CD4-positive, CD25-positive, alpha-beta regulatory T cell (primary cell): Measurements from ENCODE around the gene FYN. TPM values are rescaled to one million over a fixed set of nuclear protein-coding genes. Genes with fewer than 3 reads are reported as not detected.
A peak's percentile ranks its signal among the peaks of the same experiment; 100 is the strongest.

Experiments used
- ATAC-seq, 2 donors: fragments of 150-1000 bp; cut with Tn5 transposase; one replicate each; pipeline ENCODE4 v1.10.0; 2021; ENCODE audit warnings: low read depth in 2 of 2, moderate number of reproducible peaks in 2 of 2, moderate library complexity in 1 of 2
- DNase-seq, 3 donors: peaks; one replicate each; pipeline versions ENCODE4 v3.0.0 to v3.0.0-alpha.2; 2012 to 2022; ENCODE audit warnings: mixed read lengths in 1 of 3
- H3K27ac ChIP-seq: one replicate; pipeline ENCODE4 v1.7.0; 2013; ENCODE audit warnings: mild to moderate bottlenecking, low read length; ENCODE audit not compliant: insufficient read depth, poor library complexity, severe bottlenecking
- H3K27me3 ChIP-seq: one replicate; pipeline ENCODE4 v1.7.0; 2013; ENCODE audit warnings: low read length; ENCODE audit not compliant: control insufficient read depth, insufficient read depth
- H3K36me3 ChIP-seq: one replicate; pipeline ENCODE4 v1.7.0; 2013; ENCODE audit warnings: mild to moderate bottlenecking, low read length, moderate library complexity; ENCODE audit not compliant: control insufficient read depth, insufficient read depth
- H3K4me1 ChIP-seq: 2 replicates; pipeline ENCODE4 v1.7.0; 2013; ENCODE audit warnings: mild to moderate bottlenecking, low read length; ENCODE audit not compliant: insufficient read depth, control insufficient read depth, poor library complexity, severe bottlenecking
- H3K4me3 ChIP-seq: one replicate; pipeline ENCODE4 v1.7.0; 2013; ENCODE audit warnings: low read depth, mild to moderate bottlenecking, low read length, moderate library complexity
- H3K9me3 ChIP-seq, 2 experiments: 1 replicate in 1 of 2; 2 replicates in 1 of 2; pipeline ENCODE4 v1.7.0; 2013; ENCODE audit warnings: low read length in 2 of 2, mild to moderate bottlenecking in 1 of 2, moderate library complexity in 1 of 2; ENCODE audit not compliant: control insufficient read depth in 2 of 2
- H3K27ac Mint-ChIP-seq, 3 donors: one replicate each; pipeline ENCODE4 v1.8.0; 2020 to 2022; ENCODE audit warnings: mild to moderate bottlenecking in 3 of 3, mixed read lengths in 3 of 3, moderate library complexity in 2 of 3
- H3K27me3 Mint-ChIP-seq: one replicate; pipeline ENCODE4 v1.8.0; 2022; ENCODE audit warnings: mild to moderate bottlenecking, mixed read lengths
- H3K36me3 Mint-ChIP-seq: one replicate; pipeline ENCODE4 v1.8.0; 2020; ENCODE audit warnings: mixed read lengths
- H3K4me1 Mint-ChIP-seq, 4 donors: one replicate each; pipeline ENCODE4 v1.8.0; 2020 to 2022; ENCODE audit warnings: mixed read lengths in 4 of 4, mild to moderate bottlenecking in 1 of 4
- H3K4me3 Mint-ChIP-seq, 4 donors: one replicate each; pipeline ENCODE4 v1.8.0; 2020 to 2022; ENCODE audit warnings: mild to moderate bottlenecking in 4 of 4, mixed read lengths in 4 of 4, moderate library complexity in 3 of 4
- H3K9me3 Mint-ChIP-seq, 7 donors: one replicate each; pipeline ENCODE4 v1.8.0; 2020 to 2022; ENCODE audit warnings: mixed read lengths in 7 of 7, mild to moderate bottlenecking in 3 of 7, moderate library complexity in 2 of 7
- polyA plus RNA-seq, 4 donors: library from polyadenylated mRNA; unstranded; fragments of 300-500 nt; fragmentation: Illumina TruSeq; gene quantifications; one replicate each; pipeline ENCODE4 v1.2.3, GENCODE V29; 2021
- total RNA-seq: library from RNA; stranded (reverse); gene quantifications from one replicate; pipeline ENCODE4 v1.2.3, GENCODE V29; 2022

The FYN gene
- total and polyA plus RNA-seq, 5 donors from 2014 or later, result 267 to 592 (median 295) TPM

DNA sequence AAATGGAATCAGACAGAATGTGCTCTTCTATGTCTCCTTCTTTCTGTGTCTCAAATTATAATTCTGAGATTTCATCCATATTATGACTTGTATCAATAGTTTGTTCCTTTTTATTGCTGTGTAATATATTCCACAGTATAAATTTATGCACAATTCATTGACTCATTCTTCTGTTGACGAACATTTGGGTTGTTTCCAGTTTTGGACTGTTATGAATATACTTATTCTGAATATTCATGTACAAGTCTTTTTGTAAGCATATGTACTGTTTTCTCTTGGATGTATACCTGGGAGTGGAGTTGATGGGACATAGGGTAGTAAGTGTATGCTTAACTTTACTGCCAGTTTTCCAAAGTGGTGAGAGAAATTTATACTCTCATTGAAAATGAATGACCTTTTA lies 239.4 kb downstream of the FYN start:
- Histone ChIP-seq H3K9me3 (peaks cover 5 to 8% of the 10 kb centered on the region in 2 experiments), H3K27me3 (no peaks in the 10 kb centered on the region), H3K4me3 (no peak overlapping the region), H3K4me1 (no peaks in the 10 kb centered on the region), H3K27ac (no peak overlapping the region), H3K36me3 (no peaks in the 10 kb centered on the region)
- no peaks in the 10 kb centered on the region for H3K27me3 Mint-ChIP-seq
- no peak for DNase-seq
- no peaks in the 10 kb centered on the region for H3K4me1 Mint-ChIP-seq
- H3K4me3 Mint-ChIP-seq, result no peak overlapping the region
- H3K36me3 Mint-ChIP-seq, result peaks cover 21% of the 10 kb centered on the region
- no peak overlapping the region for H3K27ac Mint-ChIP-seq
- peaks cover 0 to 5% (median 4%) of the 10 kb centered on the region in 7 donors for H3K9me3 Mint-ChIP-seq
- ATAC-seq, result no peak

DNA sequence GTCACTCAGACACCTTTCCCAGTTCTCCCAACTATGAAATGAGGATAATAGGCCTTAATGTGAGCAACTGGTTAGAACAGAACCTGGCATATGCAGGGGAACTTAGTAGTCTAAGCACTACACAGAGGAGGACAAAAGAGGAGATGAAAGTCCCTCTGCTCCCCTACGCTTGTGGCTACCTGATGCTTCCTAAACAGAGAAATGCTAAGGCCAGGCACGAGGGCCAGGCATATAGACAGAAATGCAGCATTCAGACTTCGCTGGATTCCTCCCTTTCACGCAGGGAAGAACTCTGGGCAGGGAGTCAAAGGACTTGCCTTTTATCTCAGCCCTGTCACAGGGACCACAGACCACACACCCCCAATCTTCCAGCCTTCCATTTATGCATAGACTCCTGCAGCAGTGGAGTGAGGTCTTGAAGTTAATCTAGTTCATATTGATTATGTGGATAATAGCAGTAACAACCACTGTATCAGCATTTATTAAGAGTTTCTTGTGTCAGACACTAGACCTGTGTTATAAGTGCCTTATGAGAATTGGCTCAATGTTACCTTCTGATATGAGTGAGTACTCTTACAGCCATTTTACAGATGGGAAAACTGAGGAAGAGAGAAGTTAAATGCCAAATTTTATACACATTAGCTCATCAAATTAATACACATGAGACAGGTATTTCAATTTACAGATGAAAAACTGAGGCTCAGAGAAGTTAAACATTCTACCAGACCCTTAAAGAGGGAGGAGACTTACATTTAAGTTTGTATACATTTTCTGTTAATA lies 240.6 kb downstream of the FYN start:
- H3K27ac Mint-ChIP-seq, result no peak overlapping the region
- H3K36me3 ChIP-seq, result no peaks in the 10 kb centered on the region
- H3K9me3 Mint-ChIP-seq, result peaks cover 2 to 7% (median 4%) of the 10 kb centered on the region in 7 donors
- H3K4me3 ChIP-seq, result no peak overlapping the region
- H3K36me3 Mint-ChIP-seq, result peaks cover 21% of the 10 kb centered on the region
- peaks cover 5 to 8% of the 10 kb centered on the region in 2 experiments for H3K9me3 ChIP-seq
- no peaks in the 10 kb centered on the region for H3K27me3 ChIP-seq
- no peaks in the 10 kb centered on the region for H3K4me1 ChIP-seq
- DNase-seq (no peak), ATAC-seq (no peak)
- no peaks in the 10 kb centered on the region for H3K4me1 Mint-ChIP-seq
- H3K4me3 Mint-ChIP-seq, result no peak overlapping the region
- H3K27ac ChIP-seq, result no peak overlapping the region
- no peaks in the 10 kb centered on the region for H3K27me3 Mint-ChIP-seq

DNA sequence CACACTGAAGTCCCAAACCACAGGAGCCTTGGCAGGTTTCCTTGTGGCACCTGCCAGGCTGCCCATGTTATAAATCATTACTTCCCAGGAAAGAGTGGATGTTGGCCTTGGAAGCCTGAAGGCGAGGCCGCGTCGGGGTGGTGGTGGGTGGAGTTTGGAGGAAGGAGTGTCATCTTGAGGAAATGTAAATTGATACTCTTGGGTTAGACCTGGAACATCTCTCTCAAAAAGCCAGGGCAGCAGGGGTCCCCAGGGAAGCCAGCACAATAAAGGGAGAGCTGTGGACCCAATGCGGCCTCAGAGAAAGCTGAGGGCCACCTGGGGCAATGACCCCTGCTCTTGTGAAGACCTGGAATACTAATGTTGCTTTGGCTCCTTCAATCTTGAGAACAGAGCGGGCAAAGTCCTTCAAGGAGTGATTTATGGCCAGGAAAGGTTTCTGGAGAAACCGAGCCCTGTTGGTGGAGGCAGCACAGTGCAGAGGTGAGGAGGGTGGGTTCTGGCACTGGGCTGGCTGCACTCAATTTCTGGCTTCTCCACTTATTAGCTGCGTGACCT lies 241.3 kb downstream of the FYN start:
- peaks cover 2 to 7% (median 4%) of the 10 kb centered on the region in 7 donors for H3K9me3 Mint-ChIP-seq
- H3K27ac Mint-ChIP-seq, result no peak overlapping the region
- H3K27me3 Mint-ChIP-seq, result no peaks in the 10 kb centered on the region
- Histone ChIP-seq H3K27ac (no peak overlapping the region), H3K9me3 (peaks cover 5 to 8% of the 10 kb centered on the region in 2 experiments), H3K36me3 (no peaks in the 10 kb centered on the region), H3K4me3 (no peak overlapping the region), H3K27me3 (no peaks in the 10 kb centered on the region), H3K4me1 (no peaks in the 10 kb centered on the region)
- ATAC-seq, result no peak
- H3K4me1 Mint-ChIP-seq, result no peaks in the 10 kb centered on the region
- no peak for DNase-seq
- H3K36me3 Mint-ChIP-seq, result peaks cover 14% of the 10 kb centered on the region
- no peak overlapping the region for H3K4me3 Mint-ChIP-seq

DNA sequence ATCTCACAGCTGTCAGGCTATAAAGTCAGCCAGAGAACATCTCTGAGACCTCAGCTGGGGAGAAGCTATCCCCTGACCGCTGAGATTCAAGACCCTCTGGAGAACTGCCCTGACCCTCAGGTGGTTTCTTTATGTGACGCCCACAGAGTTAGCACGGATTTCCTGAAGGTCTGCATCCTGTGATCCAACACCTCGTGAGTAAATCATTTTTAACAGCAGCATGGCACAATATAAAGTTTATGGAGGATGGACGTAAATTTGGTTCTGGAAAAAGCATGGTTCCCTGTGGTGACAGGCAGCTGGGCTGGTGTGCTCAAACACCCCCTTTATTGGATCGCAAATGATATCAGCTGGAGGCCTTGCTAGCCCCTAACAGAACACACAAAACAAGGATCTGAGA lies 242.2 kb downstream of the FYN start:
- Histone ChIP-seq H3K27ac (no peak overlapping the region), H3K4me3 (no peak overlapping the region), H3K4me1 (no peaks in the 10 kb centered on the region), H3K36me3 (no peaks in the 10 kb centered on the region), H3K9me3 (peaks cover 5 to 8% of the 10 kb centered on the region in 2 experiments), H3K27me3 (no peaks in the 10 kb centered on the region)
- Mint-ChIP-seq H3K4me1 (no peaks in the 10 kb centered on the region), H3K27ac (no peak overlapping the region), H3K36me3 (peaks cover 6% of the 10 kb centered on the region), H3K27me3 (no peaks in the 10 kb centered on the region), H3K9me3 (peaks cover 3 to 7% (median 4%) of the 10 kb centered on the region in 7 donors), H3K4me3 (no peak overlapping the region)
- DNase-seq (no peak), ATAC-seq (no peak)

DNA sequence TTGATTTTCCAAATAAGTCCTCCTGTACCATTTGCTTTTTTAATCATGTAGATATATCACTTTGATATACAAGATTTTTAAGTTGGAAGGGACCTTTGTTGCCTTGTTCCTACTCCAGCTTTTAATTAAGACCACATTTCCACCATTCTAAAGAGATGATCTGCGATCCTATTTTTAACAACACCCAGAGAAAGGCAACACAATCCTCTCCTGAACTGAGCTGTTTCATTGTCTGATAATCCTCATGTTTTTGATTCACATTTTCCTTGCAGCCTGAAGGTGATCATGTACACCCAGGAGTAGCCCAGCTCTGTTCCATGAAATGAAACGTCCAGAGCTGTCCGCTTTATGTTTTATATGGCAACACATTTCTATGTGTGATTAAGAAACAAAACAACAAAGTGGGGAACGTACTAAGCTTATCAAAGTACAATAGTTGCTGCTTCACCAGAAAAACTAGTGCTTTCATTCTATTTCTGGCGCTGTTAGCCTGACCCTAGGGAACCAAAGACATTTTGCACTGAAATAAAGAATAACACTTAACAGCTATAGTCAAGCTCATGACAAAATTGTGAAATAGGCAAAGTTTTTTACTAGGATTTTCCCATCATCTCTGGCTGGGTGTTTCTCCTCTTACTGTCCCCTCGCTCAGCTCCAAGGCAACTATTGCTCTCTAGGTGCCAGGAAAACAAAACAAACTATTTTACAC lies 245.0 kb downstream of the FYN start:
- H3K36me3 Mint-ChIP-seq, result peaks cover 6% of the 10 kb centered on the region

DNA sequence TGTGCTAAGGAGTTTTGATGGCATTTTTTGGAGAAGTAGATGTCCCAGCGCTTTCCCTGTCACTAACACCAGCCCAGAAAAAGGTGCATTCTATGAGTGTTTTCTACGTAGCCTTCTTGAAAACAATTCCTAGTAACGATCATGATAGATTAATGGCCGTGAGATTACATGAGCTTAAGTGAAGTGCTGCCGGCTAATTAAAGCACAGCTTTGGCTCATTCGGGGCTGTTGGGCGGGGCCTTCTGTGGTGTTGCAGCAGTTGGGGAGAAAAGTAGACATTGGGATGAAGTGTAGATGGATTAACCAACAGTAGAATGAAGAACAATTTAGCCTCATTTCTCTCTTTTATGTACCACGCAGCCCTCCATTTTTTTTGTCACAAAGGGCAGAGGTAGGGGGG lies 246.8 kb downstream of the FYN start:
- DNase-seq, result no peak
- Mint-ChIP-seq H3K27me3 (no peaks in the 10 kb centered on the region), H3K4me1 (no peaks in the 10 kb centered on the region), H3K4me3 (no peak overlapping the region), H3K9me3 (peaks cover 0 to 7% (median 4%) of the 10 kb centered on the region in 7 donors), H3K36me3 (peaks cover 6% of the 10 kb centered on the region), H3K27ac (no peak overlapping the region)
- Histone ChIP-seq H3K27me3 (no peaks in the 10 kb centered on the region), H3K4me1 (no peaks in the 10 kb centered on the region), H3K9me3 (peaks cover 5 to 8% of the 10 kb centered on the region in 2 experiments), H3K27ac (no peak overlapping the region), H3K4me3 (no peak overlapping the region), H3K36me3 (no peaks in the 10 kb centered on the region)
- ATAC-seq, result no peak

More for the DNA sequence above, 245.0 kb downstream of the FYN start:
- peak overlapping the region in 1 of 3 donors; percentile 6 for H3K27ac Mint-ChIP-seq
- Histone ChIP-seq H3K27ac (no peak overlapping the region), H3K27me3 (no peaks in the 10 kb centered on the region), H3K9me3 (peaks cover 5 to 8% of the 10 kb centered on the region in 2 experiments), H3K4me3 (no peak overlapping the region), H3K36me3 (no peaks in the 10 kb centered on the region), H3K4me1 (no peaks in the 10 kb centered on the region)
- H3K4me1 Mint-ChIP-seq, result no peaks in the 10 kb centered on the region
- no peaks in the 10 kb centered on the region for H3K27me3 Mint-ChIP-seq
- H3K9me3 Mint-ChIP-seq, result peaks cover 1 to 7% (median 4%) of the 10 kb centered on the region in 7 donors
- no peak for DNase-seq
- no peak for ATAC-seq
- H3K4me3 Mint-ChIP-seq, result no peak overlapping the region

DNA sequence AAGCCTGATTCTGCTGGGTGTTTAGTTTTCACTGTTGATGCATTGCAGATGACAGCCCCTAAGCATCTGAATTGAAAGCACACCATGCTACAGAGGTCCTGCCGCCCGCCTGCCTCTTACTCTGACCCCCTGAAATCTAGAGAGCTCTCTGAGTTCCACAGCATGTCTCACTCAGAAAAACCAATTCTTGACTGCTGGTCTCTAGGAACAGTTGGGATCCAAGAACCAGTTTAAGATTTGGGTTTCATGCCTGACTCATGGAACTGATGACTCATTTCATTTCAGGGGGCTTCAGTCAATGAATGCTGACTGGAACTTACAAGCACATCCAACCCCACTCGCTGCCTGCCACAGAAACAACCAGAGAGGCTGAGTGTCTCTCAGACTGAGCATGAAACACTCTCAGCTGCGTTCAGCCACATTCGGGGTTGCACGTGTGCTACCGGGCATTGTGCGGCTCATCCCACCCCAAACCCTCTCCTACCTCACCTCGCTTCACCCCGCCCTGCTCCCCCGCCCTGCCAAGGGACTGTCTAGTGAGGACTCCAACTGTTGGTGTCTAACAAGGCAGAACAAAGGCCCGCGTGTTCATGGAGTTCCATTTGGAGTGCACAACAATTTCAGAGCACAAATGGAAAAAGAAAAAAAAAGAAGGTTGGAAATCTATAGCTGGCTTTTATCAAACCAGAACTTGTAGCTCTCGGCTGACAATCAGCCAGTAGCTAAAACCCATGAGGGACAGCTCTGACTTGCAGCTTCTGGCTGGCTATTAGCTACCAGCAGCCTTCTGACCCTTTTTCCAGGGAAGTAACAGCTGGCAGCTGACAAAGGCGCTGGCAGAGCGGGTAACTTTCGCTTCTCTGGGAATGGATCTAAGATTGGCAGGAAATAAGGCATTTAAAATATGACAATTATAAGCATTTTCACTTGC lies 247.5 kb downstream of the FYN start:
- H3K4me3 ChIP-seq, result no peak overlapping the region
- H3K27ac ChIP-seq, result no peak overlapping the region
- Mint-ChIP-seq H3K27ac (peak overlapping the region in 1 of 3 donors; percentile 33), H3K4me1 (no peaks in the 10 kb centered on the region), H3K9me3 (peaks cover 0 to 7% (median 4%) of the 10 kb centered on the region in 7 donors), H3K4me3 (no peak overlapping the region), H3K36me3 (peaks cover 6% of the 10 kb centered on the region), H3K27me3 (peaks cover 4% of the 10 kb centered on the region)
- no peaks in the 10 kb centered on the region for H3K27me3 ChIP-seq
- DNase-seq (no peak), ATAC-seq (no peak)
- H3K4me1 ChIP-seq, result no peaks in the 10 kb centered on the region
- peaks cover 5 to 8% of the 10 kb centered on the region in 2 experiments for H3K9me3 ChIP-seq
- no peaks in the 10 kb centered on the region for H3K36me3 ChIP-seq
